ENCODE measurements around the gene NSMCE3.

DNA sequence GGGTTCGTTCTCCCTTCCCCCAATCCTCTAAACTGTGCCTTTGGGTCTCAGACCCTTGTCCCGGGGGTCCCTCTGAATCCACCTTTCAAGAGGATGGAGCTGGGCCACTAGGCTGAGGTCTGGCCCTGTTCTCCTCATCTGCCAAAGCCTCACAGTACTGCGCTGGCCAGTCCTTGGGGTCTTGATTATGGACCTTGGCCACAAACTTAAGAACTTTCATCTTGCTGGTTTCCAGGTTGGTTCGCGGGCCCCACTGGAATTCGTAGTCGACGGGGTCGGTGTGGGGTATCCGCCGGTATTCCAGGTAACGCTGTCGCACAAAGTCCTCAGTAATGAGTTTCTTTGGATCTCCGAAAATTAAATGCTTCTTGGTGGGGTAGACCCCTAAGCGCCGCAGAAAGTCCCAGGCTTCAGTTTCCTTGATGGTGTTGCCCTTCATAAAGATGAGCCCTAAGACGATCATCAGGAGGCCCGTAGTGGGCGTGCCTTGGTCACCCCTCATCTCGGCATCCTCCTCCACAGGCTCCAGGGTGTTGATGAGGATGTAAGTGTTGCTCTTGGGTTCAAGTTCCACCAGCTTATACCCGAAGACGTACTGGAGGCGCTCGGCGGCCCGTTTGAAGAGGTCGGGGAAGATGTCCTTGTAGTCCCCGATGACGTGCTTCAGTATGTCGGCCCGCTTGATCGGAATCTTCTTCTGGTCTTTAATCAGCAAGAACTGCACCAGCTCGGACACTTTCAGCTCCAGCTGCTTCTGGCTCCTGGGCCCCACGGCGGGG lies 727 bp downstream of the NSMCE3 start:
- TF ChIP-seq, protein P1, sequence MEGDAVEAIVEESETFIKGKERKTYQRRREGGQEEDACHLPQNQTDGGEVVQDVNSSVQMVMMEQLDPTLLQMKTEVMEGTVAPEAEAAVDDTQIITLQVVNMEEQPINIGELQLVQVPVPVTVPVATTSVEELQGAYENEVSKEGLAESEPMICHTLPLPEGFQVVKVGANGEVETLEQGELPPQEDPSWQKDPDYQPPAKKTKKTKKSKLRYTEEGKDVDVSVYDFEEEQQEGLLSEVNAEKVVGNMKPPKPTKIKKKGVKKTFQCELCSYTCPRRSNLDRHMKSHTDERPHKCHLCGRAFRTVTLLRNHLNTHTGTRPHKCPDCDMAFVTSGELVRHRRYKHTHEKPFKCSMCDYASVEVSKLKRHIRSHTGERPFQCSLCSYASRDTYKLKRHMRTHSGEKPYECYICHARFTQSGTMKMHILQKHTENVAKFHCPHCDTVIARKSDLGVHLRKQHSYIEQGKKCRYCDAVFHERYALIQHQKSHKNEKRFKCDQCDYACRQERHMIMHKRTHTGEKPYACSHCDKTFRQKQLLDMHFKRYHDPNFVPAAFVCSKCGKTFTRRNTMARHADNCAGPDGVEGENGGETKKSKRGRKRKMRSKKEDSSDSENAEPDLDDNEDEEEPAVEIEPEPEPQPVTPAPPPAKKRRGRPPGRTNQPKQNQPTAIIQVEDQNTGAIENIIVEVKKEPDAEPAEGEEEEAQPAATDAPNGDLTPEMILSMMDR (IDR thresholded peaks at IDR 0.05 in 2 of 3, conservative IDR thresholded peaks at IDR 0.05 in 1 of 3; ENCODE audit: insufficient read depth in 2 of 3, low read depth in 1 of 3, low read length in 3 of 3): no peak
- no peak for TF ChIP-seq NFE2 (IDR thresholded peaks at IDR 0.05; ENCODE audit: low read depth)
- TF ChIP-seq CREB5 (CRISPR knock-in tag; IDR thresholded peaks at IDR 0.05): no peak
- no peak for TF ChIP-seq MXI1 (IDR thresholded peaks at IDR 0.05; ENCODE audit: low read depth, low read length)

Data from K562 (cell line).